Erythroblast (primary cell): Measurements from ENCODE around the gene PLIN1.

Experiments used
- GATA1 ChIP-seq: IDR thresholded peaks from 2 replicates; pipeline ENCODE4 v1.6.1; 2011; ENCODE audit warnings: low read depth, mild to moderate bottlenecking, control low read depth, low read length, moderate library complexity
- POLR2A ChIP-seq: IDR thresholded peaks from 2 replicates; pipeline ENCODE4 v1.6.1; 2011; ENCODE audit warnings: mild to moderate bottlenecking, low read length

- TF ChIP-seq POLR2A (no peak), GATA1 (no peak)
Measured at GRCh38 chr15:89723031-89723430, 43.9 kb upstream of the PLIN1 start.
